Neutrophil (primary cell): ENCODE measurements around the gene CASKIN1.
"Not testable (repeated sequence)": the region's sequence is repeated elsewhere in the genome, so short reads cannot be mapped to it uniquely, and the experiment has no call there.

ENCODE experiments used
- H3K27ac ChIP-seq: fragments of 200-600 bp; sonication (generic); 2 replicates; pipeline ENCODE4 v1.5.1; 2016; ENCODE audit warnings: mild to moderate bottlenecking, moderate library complexity
- H3K27me3 ChIP-seq: fragments of 200-600 bp; sonication (generic); 2 replicates; pipeline ENCODE4 v1.6.0; 2016; ENCODE audit warnings: mild to moderate bottlenecking
- H3K36me3 ChIP-seq: fragments of 200-600 bp; sonication (generic); 2 replicates; pipeline ENCODE4 v1.5.1; 2017
- H3K4me1 ChIP-seq, 2 experiments: fragments of 200-600 bp in 1 of 2; sonication (generic) in 1 of 2; 1 replicate in 1 of 2; 2 replicates in 1 of 2; pipeline versions ENCODE4 v1.5.1 to v1.6.1; 2013 to 2016; ENCODE audit warnings: low read depth in 1 of 2, low read length in 1 of 2, mild to moderate bottlenecking in 1 of 2, moderate library complexity in 1 of 2; ENCODE audit not compliant: control insufficient read depth in 1 of 2, insufficient read depth in 1 of 2
- H3K4me3 ChIP-seq, 2 experiments: fragments of 200-600 bp in 1 of 2; sonication (generic) in 1 of 2; 1 replicate in 1 of 2; 2 replicates in 1 of 2; pipeline ENCODE4 v1.5.1; 2013 to 2016; ENCODE audit warnings: low read depth in 1 of 2, low read length in 1 of 2, mild to moderate bottlenecking in 1 of 2, moderate library complexity in 1 of 2
- H3K9me3 ChIP-seq: fragments of 200-600 bp; sonication (generic); 2 replicates; pipeline ENCODE4 v1.5.1; 2016
- TF ChIP-seq, protein P1 (sequence below): fragments of 200-600 bp; sonication (generic); IDR thresholded peaks from 2 replicates; pipeline ENCODE4 v1.5.1; 2016; ENCODE audit warnings: antibody characterized with exemption

The CASKIN1 gene

DNA sequence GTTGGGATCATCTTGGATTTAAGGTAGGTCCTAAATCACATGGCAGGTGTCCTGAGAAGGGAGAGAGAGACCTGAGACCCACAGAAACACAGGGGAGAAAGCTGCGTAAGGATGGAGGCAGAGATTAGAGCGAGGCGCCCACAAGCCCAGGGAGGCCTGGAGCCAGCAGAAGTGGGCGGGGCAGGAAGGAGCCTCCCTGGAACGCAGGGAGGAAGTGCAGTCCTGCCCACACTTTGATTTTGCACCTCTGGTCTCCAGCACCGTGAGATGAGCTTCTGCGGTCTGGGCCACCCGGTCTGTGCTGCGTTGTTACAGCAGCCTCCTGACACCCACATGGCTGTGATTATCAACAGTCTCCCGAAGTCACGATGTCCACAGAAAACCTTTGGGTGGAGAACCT lies 46.2 kb upstream of the CASKIN1 start:
- TF ChIP-seq, protein P1, sequence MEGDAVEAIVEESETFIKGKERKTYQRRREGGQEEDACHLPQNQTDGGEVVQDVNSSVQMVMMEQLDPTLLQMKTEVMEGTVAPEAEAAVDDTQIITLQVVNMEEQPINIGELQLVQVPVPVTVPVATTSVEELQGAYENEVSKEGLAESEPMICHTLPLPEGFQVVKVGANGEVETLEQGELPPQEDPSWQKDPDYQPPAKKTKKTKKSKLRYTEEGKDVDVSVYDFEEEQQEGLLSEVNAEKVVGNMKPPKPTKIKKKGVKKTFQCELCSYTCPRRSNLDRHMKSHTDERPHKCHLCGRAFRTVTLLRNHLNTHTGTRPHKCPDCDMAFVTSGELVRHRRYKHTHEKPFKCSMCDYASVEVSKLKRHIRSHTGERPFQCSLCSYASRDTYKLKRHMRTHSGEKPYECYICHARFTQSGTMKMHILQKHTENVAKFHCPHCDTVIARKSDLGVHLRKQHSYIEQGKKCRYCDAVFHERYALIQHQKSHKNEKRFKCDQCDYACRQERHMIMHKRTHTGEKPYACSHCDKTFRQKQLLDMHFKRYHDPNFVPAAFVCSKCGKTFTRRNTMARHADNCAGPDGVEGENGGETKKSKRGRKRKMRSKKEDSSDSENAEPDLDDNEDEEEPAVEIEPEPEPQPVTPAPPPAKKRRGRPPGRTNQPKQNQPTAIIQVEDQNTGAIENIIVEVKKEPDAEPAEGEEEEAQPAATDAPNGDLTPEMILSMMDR, result no peak
- H3K9me3 ChIP-seq, result no peaks in the 10 kb centered on the region
- no peak overlapping the region for H3K27ac ChIP-seq
- peaks cover 68% of the 10 kb centered on the region for H3K36me3 ChIP-seq
- H3K4me3 ChIP-seq, result no peak overlapping the region
- peaks cover 16% of the 10 kb centered on the region for H3K27me3 ChIP-seq
- H3K4me1 ChIP-seq, result no peaks in the 10 kb centered on the region

DNA sequence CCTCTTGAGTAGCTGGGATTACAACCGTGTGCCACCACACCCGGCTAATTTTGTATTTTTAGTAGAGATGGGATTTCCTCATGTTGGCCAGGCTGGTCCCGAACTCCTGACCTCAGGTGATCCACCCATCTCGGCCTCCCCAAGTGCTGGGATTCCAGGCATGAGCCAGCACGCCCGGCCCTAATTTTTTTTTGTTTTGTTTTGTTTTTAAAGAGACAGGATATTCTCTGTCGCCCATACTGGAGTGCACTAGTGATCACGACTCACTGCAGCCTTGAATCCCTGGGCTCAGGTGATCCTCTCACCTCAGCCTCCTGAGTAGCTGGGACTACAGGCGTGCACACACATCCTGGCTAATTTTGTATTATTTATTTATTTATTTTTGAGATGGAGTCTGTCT lies 43.9 kb upstream of the CASKIN1 start:
- not testable (repeated sequence) for H3K4me1 ChIP-seq, H3K27ac ChIP-seq, H3K4me3 ChIP-seq, H3K9me3 ChIP-seq
- Histone ChIP-seq H3K27me3 (peaks cover 39% of the 10 kb centered on the region), H3K36me3 (peaks cover 63% of the 10 kb centered on the region)

DNA sequence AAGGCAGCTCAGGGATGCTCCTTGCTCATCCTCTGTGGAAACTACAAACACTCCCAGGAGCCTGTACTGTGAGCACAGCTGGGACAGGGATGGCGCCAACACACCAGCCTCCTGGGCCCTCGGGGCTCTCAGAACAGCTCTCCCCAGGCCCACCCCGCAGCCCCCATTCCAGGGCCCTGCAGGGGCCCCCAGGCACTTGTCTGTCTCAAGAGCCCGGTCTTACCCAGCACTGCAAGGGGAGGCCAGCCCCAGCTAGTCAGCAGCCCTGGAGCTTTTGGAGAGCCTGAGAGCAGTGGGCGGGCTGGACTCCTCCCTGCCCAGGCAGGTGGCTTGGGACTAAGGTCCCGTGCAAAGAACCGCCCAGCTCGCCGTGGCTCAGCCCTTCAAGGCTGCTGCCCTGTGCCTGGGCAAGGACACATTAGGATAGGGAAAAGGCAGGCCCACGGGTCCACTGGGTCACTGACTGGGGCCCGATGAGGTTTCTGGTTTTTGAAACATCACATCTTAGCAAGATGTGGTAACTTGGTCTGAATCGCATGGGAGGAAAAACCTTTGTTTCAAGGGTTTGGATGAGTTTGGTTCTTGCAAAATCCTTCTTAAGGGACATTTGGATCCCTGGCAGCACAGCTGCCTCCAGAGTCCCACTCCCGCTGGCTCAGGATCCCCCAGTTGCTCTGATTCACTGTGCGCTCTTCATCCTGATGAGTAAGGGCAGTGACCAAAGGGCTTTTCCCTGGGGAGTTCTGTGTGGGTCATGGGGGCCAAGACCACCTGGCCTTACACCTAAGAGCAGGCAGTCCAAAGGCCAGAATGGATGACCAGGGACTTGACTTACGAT lies 42.7 kb upstream of the CASKIN1 start:
- H3K4me3 ChIP-seq, result no peak overlapping the region
- TF ChIP-seq, protein P1, result no peak
- peaks cover 63% of the 10 kb centered on the region for H3K36me3 ChIP-seq
- no peak overlapping the region for H3K27ac ChIP-seq
- no peaks in the 10 kb centered on the region for H3K4me1 ChIP-seq
- peaks cover 45% of the 10 kb centered on the region for H3K27me3 ChIP-seq
- no peaks in the 10 kb centered on the region for H3K9me3 ChIP-seq

DNA sequence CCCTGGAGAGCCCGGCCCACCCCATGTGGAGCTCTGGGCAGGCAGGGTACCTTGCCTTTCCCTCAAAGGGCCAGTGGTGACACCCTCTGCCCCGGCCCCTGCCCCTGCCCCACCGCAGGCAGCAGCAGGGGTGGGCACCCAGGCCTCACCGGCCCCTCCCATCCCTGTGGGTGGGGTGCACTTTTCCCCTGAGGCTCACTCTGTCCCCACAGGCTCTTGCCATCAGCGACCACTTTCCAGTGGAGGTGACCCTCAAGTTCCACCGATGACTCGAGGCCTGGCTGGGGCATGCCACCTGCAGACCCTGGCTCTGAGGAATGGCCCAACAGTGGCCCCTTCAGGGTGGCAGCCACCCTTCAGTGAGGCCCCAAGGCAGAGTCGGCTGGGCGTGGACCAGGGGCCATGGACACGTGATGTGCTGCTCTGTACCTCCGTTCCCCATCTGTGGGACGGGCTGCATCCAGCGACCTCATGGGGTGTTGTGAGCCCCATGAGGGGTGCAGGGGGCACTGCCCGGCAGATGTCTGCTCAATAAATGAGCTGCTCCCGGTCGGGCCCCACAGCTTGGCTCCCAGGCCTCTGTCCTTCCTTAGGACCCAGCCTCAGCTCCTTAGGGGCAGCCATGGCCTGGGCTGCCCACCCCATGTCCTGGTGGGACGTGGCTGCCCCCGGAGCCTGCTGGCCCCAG lies 41.9 kb upstream of the CASKIN1 start:
- no peaks in the 10 kb centered on the region for H3K4me1 ChIP-seq
- H3K9me3 ChIP-seq, result no peaks in the 10 kb centered on the region
- TF ChIP-seq, protein P1, result no peak
- H3K27me3 ChIP-seq, result peaks cover 45% of the 10 kb centered on the region
- H3K27ac ChIP-seq, result no peak overlapping the region
- H3K4me3 ChIP-seq, result no peak overlapping the region
- H3K36me3 ChIP-seq, result peaks cover 66% of the 10 kb centered on the region

DNA sequence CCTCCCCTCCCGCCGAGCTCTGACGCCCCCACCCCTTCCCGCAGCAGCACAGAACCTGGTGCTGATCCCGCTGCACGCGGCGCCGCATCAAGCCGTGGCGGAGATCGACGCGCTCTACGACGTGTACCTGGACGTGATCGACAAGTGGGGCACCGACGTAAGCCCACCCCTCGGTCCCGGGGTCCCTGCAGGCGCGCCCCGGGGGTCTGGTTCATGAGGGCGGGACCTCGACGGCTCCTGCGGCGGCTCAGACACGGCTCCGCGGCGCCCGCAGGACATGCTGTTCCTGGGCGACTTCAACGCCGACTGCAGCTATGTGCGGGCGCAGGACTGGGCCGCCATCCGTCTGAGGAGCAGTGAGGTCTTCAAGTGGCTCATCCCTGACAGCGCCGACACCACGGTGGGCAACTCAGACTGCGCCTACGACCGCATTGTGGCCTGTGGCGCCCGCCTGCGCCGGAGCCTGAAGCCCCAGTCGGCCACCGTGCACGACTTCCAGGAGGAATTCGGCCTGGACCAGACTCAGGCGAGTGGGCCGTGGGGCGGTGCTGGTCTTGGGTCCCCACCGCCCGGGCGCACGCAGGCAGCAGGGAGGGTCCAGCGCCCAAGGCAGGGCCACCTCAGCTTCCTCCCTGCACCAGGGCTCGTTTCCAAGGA lies 41.2 kb upstream of the CASKIN1 start:
- Histone ChIP-seq H3K27ac (no peak overlapping the region), H3K4me1 (no peaks in the 10 kb centered on the region), H3K27me3 (peaks cover 45% of the 10 kb centered on the region), H3K4me3 (no peak overlapping the region), H3K9me3 (no peaks in the 10 kb centered on the region), H3K36me3 (peaks cover 66% of the 10 kb centered on the region)
- TF ChIP-seq, protein P1, result no peak

DNA sequence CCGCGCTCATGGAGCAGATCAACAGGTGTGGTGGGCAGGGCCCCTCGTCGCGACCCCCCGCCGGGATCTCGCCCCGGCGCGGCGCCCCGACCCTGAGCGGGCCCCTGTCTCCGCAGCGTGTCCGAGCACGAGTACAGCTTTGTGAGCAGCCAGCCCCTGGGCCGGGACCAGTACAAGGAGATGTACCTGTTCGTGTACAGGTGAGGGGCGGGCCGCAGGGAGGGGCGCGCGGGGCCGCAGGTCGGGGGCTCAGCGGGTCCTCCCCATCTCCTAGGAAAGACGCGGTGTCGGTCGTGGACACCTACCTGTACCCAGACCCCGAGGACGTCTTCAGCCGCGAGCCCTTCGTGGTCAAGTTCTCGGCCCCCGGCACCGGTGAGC lies 40.7 kb upstream of the CASKIN1 start:
- no peaks in the 10 kb centered on the region for H3K4me1 ChIP-seq
- peaks cover 66% of the 10 kb centered on the region for H3K36me3 ChIP-seq
- H3K27me3 ChIP-seq, result peaks cover 45% of the 10 kb centered on the region
- H3K9me3 ChIP-seq, result no peaks in the 10 kb centered on the region
- TF ChIP-seq, protein P1, result no peak
- no peak overlapping the region for H3K4me3 ChIP-seq
- no peak overlapping the region for H3K27ac ChIP-seq
